A549 (cell line): Measurements from ENCODE around the gene RPL7A.
"Not testable (repeated sequence)": the region's sequence is repeated elsewhere in the genome, so short reads cannot be mapped to it uniquely, and the experiment has no call there.

Experiments
- CEBPB ChIP-seq, 2 experiments: fragments of >200 bp in 1 of 2; sonication (Bioruptor Twin) in 1 of 2; formaldehyde crosslinking in 1 of 2; IDR thresholded peaks; 2 replicates each; pipeline ENCODE4 v1.6.1; 2012 to 2016
- HDAC2 ChIP-seq: fragments of 200-600 bp; sonication (generic); IDR thresholded peaks from 2 replicates; pipeline ENCODE4 v1.6.1; 2016
- MYC ChIP-seq: IDR thresholded peaks from 2 replicates; pipeline ENCODE4 v1.6.1; 2012; ENCODE audit warnings: mild to moderate bottlenecking, inconsistent platforms, low read length, improper control_type of control experiment, borderline replicate concordance
- PHF8 ChIP-seq: fragments of 200-600 bp; sonication (generic); IDR thresholded peaks from 2 replicates; pipeline ENCODE4 v1.6.1; 2016; ENCODE audit warnings: low read depth, mild to moderate bottlenecking, antibody characterized with exemption, moderate library complexity, borderline replicate concordance
- POLR2A ChIP-seq: IDR thresholded peaks from 2 replicates; pipeline ENCODE4 v1.6.1; 2012; ENCODE audit warnings: mild to moderate bottlenecking, low read length
- POLR2AphosphoS2 ChIP-seq: conservative IDR thresholded peaks from 2 replicates; pipeline ENCODE4 v1.6.1; 2012; ENCODE audit warnings: low read length, improper control_type of control experiment, inconsistent platforms
- RARB ChIP-seq: fragments of 250-450 bp; sonication (Bioruptor Pico); IDR thresholded peaks from 2 replicates; pipeline ENCODE4 v1.8.0; 2021; ENCODE audit warnings: mild to moderate bottlenecking, moderate library complexity
- ZFP36 ChIP-seq: fragments of 450-650 bp; IDR thresholded peaks from 2 replicates; pipeline ENCODE4 v1.6.1; 2014; ENCODE audit warnings: borderline replicate concordance; ENCODE audit not compliant: partially characterized antibody
- TF ChIP-seq, protein P1 (sequence below): fragments of >200 bp; sonication (Bioruptor Twin); formaldehyde crosslinking; IDR thresholded peaks from 3 replicates; pipeline ENCODE4 v1.5.1; 2016
- TF ChIP-seq, protein P2 (sequence below): fragments of 200-600 bp; sonication (generic); IDR thresholded peaks from 2 replicates; pipeline ENCODE4 v1.6.1; 2016; ENCODE audit warnings: antibody characterized with exemption, mild to moderate bottlenecking, moderate library complexity
- TF ChIP-seq, protein P3 (sequence below): fragments of 150-350 bp; IDR thresholded peaks from 2 replicates; pipeline ENCODE4 v1.6.1; 2014; ENCODE audit warnings: low read depth, mild to moderate bottlenecking, low read length
- TF ChIP-seq, protein P4 (sequence below): IDR thresholded peaks from 2 replicates; pipeline ENCODE4 v1.6.1; 2012
- TF ChIP-seq, protein P5 (sequence below): IDR thresholded peaks from 2 replicates; pipeline ENCODE4 v1.6.1; 2012
- TF ChIP-seq, protein P6 (sequence below): fragments of 450-650 bp; IDR thresholded peaks from 2 replicates; pipeline ENCODE4 v1.6.1; 2014; ENCODE audit warnings: antibody characterized with exemption

DNA sequence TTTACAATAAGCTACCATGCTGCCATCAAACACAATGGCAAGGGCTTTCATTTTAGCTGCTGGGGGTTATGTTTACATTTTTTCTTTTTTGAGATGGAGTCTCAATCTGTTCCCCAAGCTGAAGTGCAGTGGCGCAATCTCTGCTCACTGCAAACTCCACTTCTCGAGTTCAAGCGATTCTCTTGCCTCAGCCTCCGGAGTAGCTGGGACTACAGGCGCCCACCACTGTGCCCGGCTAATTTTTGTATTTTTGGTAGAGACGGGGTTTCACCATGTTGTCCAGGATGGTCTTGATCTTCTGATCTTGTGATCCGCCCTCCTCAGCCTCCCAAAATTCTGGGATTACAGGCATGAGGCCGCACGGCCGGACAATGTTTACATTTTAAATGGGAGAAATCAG, 13.1 kb upstream of the RPL7A start:
- TF ChIP-seq, protein P1, sequence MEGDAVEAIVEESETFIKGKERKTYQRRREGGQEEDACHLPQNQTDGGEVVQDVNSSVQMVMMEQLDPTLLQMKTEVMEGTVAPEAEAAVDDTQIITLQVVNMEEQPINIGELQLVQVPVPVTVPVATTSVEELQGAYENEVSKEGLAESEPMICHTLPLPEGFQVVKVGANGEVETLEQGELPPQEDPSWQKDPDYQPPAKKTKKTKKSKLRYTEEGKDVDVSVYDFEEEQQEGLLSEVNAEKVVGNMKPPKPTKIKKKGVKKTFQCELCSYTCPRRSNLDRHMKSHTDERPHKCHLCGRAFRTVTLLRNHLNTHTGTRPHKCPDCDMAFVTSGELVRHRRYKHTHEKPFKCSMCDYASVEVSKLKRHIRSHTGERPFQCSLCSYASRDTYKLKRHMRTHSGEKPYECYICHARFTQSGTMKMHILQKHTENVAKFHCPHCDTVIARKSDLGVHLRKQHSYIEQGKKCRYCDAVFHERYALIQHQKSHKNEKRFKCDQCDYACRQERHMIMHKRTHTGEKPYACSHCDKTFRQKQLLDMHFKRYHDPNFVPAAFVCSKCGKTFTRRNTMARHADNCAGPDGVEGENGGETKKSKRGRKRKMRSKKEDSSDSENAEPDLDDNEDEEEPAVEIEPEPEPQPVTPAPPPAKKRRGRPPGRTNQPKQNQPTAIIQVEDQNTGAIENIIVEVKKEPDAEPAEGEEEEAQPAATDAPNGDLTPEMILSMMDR: not testable (repeated sequence)
- TF ChIP-seq, protein P2, sequence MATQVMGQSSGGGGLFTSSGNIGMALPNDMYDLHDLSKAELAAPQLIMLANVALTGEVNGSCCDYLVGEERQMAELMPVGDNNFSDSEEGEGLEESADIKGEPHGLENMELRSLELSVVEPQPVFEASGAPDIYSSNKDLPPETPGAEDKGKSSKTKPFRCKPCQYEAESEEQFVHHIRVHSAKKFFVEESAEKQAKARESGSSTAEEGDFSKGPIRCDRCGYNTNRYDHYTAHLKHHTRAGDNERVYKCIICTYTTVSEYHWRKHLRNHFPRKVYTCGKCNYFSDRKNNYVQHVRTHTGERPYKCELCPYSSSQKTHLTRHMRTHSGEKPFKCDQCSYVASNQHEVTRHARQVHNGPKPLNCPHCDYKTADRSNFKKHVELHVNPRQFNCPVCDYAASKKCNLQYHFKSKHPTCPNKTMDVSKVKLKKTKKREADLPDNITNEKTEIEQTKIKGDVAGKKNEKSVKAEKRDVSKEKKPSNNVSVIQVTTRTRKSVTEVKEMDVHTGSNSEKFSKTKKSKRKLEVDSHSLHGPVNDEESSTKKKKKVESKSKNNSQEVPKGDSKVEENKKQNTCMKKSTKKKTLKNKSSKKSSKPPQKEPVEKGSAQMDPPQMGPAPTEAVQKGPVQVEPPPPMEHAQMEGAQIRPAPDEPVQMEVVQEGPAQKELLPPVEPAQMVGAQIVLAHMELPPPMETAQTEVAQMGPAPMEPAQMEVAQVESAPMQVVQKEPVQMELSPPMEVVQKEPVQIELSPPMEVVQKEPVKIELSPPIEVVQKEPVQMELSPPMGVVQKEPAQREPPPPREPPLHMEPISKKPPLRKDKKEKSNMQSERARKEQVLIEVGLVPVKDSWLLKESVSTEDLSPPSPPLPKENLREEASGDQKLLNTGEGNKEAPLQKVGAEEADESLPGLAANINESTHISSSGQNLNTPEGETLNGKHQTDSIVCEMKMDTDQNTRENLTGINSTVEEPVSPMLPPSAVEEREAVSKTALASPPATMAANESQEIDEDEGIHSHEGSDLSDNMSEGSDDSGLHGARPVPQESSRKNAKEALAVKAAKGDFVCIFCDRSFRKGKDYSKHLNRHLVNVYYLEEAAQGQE: not testable (repeated sequence)
- not testable (repeated sequence) for TF ChIP-seq POLR2A; POLR2AphosphoS2; CEBPB (IDR thresholded peaks at IDR 0.05); RARB; HDAC2; MYC; ZFP36; PHF8
- TF ChIP-seq, protein P3, sequence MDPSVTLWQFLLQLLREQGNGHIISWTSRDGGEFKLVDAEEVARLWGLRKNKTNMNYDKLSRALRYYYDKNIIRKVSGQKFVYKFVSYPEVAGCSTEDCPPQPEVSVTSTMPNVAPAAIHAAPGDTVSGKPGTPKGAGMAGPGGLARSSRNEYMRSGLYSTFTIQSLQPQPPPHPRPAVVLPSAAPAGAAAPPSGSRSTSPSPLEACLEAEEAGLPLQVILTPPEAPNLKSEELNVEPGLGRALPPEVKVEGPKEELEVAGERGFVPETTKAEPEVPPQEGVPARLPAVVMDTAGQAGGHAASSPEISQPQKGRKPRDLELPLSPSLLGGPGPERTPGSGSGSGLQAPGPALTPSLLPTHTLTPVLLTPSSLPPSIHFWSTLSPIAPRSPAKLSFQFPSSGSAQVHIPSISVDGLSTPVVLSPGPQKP: not testable (repeated sequence)
- TF ChIP-seq, protein P4, sequence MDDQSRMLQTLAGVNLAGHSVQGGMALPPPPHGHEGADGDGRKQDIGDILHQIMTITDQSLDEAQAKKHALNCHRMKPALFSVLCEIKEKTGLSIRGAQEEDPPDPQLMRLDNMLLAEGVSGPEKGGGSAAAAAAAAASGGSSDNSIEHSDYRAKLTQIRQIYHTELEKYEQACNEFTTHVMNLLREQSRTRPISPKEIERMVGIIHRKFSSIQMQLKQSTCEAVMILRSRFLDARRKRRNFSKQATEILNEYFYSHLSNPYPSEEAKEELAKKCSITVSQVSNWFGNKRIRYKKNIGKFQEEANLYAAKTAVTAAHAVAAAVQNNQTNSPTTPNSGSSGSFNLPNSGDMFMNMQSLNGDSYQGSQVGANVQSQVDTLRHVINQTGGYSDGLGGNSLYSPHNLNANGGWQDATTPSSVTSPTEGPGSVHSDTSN: not testable (repeated sequence)
- TF ChIP-seq, protein P5, sequence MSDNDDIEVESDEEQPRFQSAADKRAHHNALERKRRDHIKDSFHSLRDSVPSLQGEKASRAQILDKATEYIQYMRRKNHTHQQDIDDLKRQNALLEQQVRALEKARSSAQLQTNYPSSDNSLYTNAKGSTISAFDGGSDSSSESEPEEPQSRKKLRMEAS: not testable (repeated sequence)
- TF ChIP-seq, protein P6, sequence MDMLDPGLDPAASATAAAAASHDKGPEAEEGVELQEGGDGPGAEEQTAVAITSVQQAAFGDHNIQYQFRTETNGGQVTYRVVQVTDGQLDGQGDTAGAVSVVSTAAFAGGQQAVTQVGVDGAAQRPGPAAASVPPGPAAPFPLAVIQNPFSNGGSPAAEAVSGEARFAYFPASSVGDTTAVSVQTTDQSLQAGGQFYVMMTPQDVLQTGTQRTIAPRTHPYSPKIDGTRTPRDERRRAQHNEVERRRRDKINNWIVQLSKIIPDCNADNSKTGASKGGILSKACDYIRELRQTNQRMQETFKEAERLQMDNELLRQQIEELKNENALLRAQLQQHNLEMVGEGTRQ: not testable (repeated sequence)
